A673 (cell line): Measurements from ENCODE around the gene TLCD3B. TPM values are rescaled to one million over a fixed set of nuclear protein-coding genes. Genes with fewer than 3 reads are reported as not detected.

ENCODE experiments used
- BruUV-seq: library from RNA; stranded (reverse); fragments of 400-500 nt; replicated peaks from 2 replicates; lab custom pipeline; 2021; lab: Mats Ljungman, UMichigan
- CTCF ChIA-PET: fragments of 300-600 bp; sonication (Branson Sonifier 250); formaldehyde crosslinking; loops from one replicate; lab custom pipeline; 2022; ENCODE audit warnings: antibody characterized with exemption; lab: Charles Lee
- POLR2A ChIA-PET: fragments of 300-600 bp; sonication (Branson Sonifier 250); formaldehyde crosslinking; loops from one replicate; lab custom pipeline; 2022; ENCODE audit warnings: antibody characterized with exemption; ENCODE audit not compliant: low non-redundant PET; lab: Charles Lee
- DNase-seq: peaks from one replicate; pipeline ENCODE4 v3.0.0-alpha.2; 2015; ENCODE audit warnings: low spot score
- H3K27ac ChIP-seq: fragments of 200-600 bp; sonication (generic); 2 replicates; pipeline ENCODE4 v1.5.1; 2016; ENCODE audit warnings: mixed run types, low read depth, mild to moderate bottlenecking, mixed read lengths, antibody characterized with exemption, low read length; ENCODE audit not compliant: poor library complexity, severe bottlenecking
- H3K27me3 ChIP-seq: fragments of 200-600 bp; sonication (generic); replicated peaks from 2 replicates; pipeline ENCODE4 v1.6.1; 2017; ENCODE audit warnings: mixed run types, low read depth, mild to moderate bottlenecking, mixed read lengths, antibody characterized with exemption, low read length; ENCODE audit not compliant: insufficient read depth, poor library complexity
- H3K36me3 ChIP-seq: fragments of 200-600 bp; sonication (generic); 2 replicates; pipeline ENCODE4 v1.6.1; 2016; ENCODE audit warnings: mixed run types, mild to moderate bottlenecking, mixed read lengths, antibody characterized with exemption, low read length; ENCODE audit not compliant: insufficient read depth, poor library complexity, severe bottlenecking
- H3K4me1 ChIP-seq: fragments of 200-600 bp; sonication (generic); 2 replicates; pipeline ENCODE4 v1.6.1; 2017; ENCODE audit warnings: mixed run types, mild to moderate bottlenecking, mixed read lengths, antibody characterized with exemption, low read length; ENCODE audit not compliant: insufficient read depth, poor library complexity, severe bottlenecking
- H3K4me3 ChIP-seq: fragments of 200-600 bp; sonication (generic); 2 replicates; pipeline ENCODE4 v1.5.1; 2016; ENCODE audit warnings: low read depth, mixed run types, mild to moderate bottlenecking, mixed read lengths, low read length; ENCODE audit not compliant: poor library complexity, severe bottlenecking
- H3K9me3 ChIP-seq: fragments of 200-600 bp; sonication (generic); 2 replicates; pipeline ENCODE4 v1.6.1; 2016; ENCODE audit warnings: mixed run types, low read depth, mild to moderate bottlenecking, mixed read lengths, antibody characterized with exemption, low read length; ENCODE audit not compliant: poor library complexity, severe bottlenecking
- EZH2 ChIP-seq: fragments of 200-600 bp; sonication (generic); IDR thresholded peaks from 2 replicates; pipeline ENCODE4 v1.6.1; 2017; ENCODE audit warnings: borderline replicate concordance, low read depth, mild to moderate bottlenecking, mixed read lengths, antibody characterized with exemption, low read length; ENCODE audit not compliant: poor library complexity, severe bottlenecking
- intact Hi-C: fragments of 100-400 bp; cut with micrococcal nuclease; formaldehyde crosslinking; loops from one replicate; pipeline ENCODE4 v1.10.0; 2022; ENCODE audit not compliant: unreplicated experiment
- total RNA-seq: library from RNA; stranded (reverse); gene quantifications from 2 replicates; pipeline ENCODE4 v1.2.3, GENCODE V29; 2021
- TF ChIP-seq, protein P1 (sequence below): fragments of 300-800, 200-600 bp; sonication (generic); conservative IDR thresholded peaks from 2 replicates; pipeline ENCODE4 v1.5.1; 2017; ENCODE audit warnings: low read depth, mild to moderate bottlenecking, antibody characterized with exemption, low read length, moderate library complexity, mixed read lengths

The TLCD3B gene
- total RNA-seq, 1 experiment from 2014 or later = 1.9 TPM

DNA sequence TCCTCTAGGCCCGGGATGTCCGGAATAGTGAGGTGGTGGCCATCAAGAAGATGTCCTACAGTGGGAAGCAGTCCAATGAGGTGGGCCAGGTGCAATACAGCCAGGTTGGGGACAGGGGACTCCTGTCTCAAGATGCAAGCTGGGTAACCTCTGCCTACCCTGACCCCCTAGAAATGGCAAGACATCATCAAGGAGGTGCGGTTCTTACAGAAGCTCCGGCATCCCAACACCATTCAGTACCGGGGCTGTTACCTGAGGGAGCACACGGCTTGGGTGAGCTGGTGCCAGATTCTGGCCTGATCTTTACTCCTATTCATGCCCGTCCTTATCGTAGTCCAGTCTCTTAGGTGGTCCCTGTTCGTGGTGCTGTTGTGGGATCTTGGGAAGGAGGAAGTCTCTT is 53.0 kb downstream of the TLCD3B start:
- H3K9me3 ChIP-seq = peaks cover 2% of the 10 kb centered on the region
- H3K4me1 ChIP-seq = peaks cover 16% of the 10 kb centered on the region
- DNase-seq = no peak
- H3K36me3 ChIP-seq = peaks cover 57% of the 10 kb centered on the region
- ChIA-PET POLR2A (no interaction called here), CTCF (no interaction called here)
- no peak for TF ChIP-seq EZH2
- TF ChIP-seq, protein P1, sequence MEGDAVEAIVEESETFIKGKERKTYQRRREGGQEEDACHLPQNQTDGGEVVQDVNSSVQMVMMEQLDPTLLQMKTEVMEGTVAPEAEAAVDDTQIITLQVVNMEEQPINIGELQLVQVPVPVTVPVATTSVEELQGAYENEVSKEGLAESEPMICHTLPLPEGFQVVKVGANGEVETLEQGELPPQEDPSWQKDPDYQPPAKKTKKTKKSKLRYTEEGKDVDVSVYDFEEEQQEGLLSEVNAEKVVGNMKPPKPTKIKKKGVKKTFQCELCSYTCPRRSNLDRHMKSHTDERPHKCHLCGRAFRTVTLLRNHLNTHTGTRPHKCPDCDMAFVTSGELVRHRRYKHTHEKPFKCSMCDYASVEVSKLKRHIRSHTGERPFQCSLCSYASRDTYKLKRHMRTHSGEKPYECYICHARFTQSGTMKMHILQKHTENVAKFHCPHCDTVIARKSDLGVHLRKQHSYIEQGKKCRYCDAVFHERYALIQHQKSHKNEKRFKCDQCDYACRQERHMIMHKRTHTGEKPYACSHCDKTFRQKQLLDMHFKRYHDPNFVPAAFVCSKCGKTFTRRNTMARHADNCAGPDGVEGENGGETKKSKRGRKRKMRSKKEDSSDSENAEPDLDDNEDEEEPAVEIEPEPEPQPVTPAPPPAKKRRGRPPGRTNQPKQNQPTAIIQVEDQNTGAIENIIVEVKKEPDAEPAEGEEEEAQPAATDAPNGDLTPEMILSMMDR = no peak
- BruUV-seq = no TSS peak
- H3K27ac ChIP-seq = no peak overlapping the region
- H3K27me3 ChIP-seq = no peaks in the 10 kb centered on the region
- no peak overlapping the region for H3K4me3 ChIP-seq
- intact Hi-C loops = no loop called here

DNA sequence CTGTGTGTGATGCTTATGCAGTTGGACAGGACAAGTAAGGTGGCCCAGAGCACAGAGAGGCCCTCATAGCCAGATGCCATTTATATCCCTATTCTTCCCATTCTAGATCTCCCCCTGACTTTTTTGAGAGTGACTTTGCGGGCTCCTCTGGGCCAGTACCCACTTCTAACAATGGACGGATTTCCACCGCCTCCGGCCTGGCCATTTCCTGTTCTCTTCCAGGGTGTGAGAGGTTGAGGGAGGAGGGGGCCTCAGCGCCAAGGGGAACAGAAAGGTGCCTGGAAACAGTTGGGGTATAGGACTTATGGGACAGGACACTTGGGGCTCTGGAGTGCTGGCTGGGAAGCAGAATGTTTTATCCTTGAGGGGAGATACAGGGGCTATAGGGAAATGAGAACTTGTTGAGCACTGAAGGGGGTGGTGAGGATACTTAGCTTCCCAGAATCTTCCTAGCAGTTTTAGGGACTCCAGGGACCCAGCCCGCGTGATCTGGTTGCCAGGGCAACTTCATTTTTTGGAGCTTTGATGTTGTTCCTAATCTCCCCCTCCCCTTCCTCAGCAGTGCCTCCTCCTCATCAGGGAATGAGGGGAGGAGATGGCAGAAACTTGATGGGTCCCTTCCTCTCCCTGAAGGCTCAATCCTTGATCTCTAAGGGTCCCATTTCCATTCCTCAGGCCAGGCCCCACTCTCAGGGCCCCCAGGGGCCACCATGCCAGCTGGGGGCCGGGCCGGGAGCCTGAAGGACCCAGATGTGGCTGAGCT is 53.8 kb downstream of the TLCD3B start:
- peaks cover 49% of the 10 kb centered on the region for H3K36me3 ChIP-seq
- ChIA-PET CTCF (no interaction called here), POLR2A (no interaction called here)
- TF ChIP-seq, protein P1 = no peak
- TF ChIP-seq EZH2 = no peak
- BruUV-seq = no TSS peak
- peaks cover 6% of the 10 kb centered on the region for H3K9me3 ChIP-seq
- peak overlapping the region; percentile 44 for H3K27ac ChIP-seq
- no peak overlapping the region for H3K4me3 ChIP-seq
- DNase-seq = no peak
- no peaks in the 10 kb centered on the region for H3K27me3 ChIP-seq
- intact Hi-C loops = no loop called here
- peaks cover 16% of the 10 kb centered on the region for H3K4me1 ChIP-seq

DNA sequence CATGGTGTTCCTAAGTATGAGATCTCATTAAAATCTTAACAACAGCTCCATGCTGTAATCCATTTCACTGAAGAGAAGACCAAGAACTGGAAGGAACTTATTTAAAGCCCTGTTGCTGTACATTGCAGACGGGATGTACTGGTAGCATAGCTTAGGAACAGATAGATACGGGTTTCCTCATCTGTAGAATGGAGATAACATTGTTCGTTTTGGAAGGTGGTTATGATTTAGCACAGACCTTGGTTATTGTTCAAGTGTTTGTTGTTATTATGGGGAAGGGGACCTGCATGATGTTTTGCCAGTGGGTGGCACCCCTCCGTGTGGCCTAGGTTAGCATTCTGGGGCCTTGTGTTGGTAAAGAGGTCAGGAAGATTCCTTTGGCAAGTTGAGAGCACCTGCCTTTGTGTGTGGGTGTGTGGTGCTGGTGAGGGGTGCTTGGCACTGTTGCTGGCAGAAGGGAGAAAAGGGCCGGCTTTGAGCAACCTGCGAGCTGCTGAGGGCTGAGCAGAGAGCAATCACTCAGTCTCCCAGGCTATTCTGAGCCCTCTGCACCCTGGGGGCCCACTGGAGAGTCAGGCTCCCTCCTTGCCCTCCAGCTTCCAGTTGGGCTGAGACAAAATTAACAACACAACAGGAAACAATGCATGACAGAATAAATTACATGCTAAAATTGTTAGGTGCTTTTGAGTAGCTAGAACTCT is 55.1 kb downstream of the TLCD3B start:
- Histone ChIP-seq H3K27ac (peak overlapping the region; percentile 44), H3K36me3 (peaks cover 36% of the 10 kb centered on the region), H3K4me3 (peak overlapping the region; percentile 84), H3K27me3 (no peaks in the 10 kb centered on the region), H3K9me3 (peaks cover 6% of the 10 kb centered on the region), H3K4me1 (peaks cover 16% of the 10 kb centered on the region)
- POLR2A ChIA-PET = no interaction called here
- no TSS peak for BruUV-seq
- no peak for DNase-seq
- CTCF ChIA-PET = no interaction called here
- no peak for TF ChIP-seq EZH2
- TF ChIP-seq, protein P1 = no peak
- intact Hi-C loops = no loop called here
